Mucosa of rectum (tissue), 2 donors: Measurements from ENCODE around the gene SORCS3.

ENCODE experiments used
- H3K27ac ChIP-seq, 2 donors: one replicate each; pipeline ENCODE4 v1.7.0; 2013; ENCODE audit warnings: inconsistent platforms in 2 of 2, low read depth in 2 of 2, low read length in 2 of 2
- H3K27me3 ChIP-seq, 2 donors: one replicate each; pipeline ENCODE4 v1.7.0; 2013; ENCODE audit warnings: low read length in 2 of 2; ENCODE audit not compliant: control insufficient read depth in 2 of 2, insufficient read depth in 2 of 2
- H3K36me3 ChIP-seq, 2 donors: one replicate each; pipeline ENCODE4 v1.7.0; 2013; ENCODE audit warnings: low read length in 2 of 2; ENCODE audit not compliant: control insufficient read depth in 2 of 2, insufficient read depth in 2 of 2
- H3K4me1 ChIP-seq, 2 donors: one replicate each; pipeline ENCODE4 v1.7.0; 2013; ENCODE audit warnings: low read length in 2 of 2, mild to moderate bottlenecking in 1 of 2; ENCODE audit not compliant: control insufficient read depth in 2 of 2, insufficient read depth in 2 of 2
- H3K4me3 ChIP-seq, 2 donors: one replicate each; pipeline ENCODE4 v1.7.0; 2013; ENCODE audit warnings: low read length in 2 of 2
- H3K9ac ChIP-seq, 2 donors: one replicate each; pipeline ENCODE4 v1.7.0; 2013; ENCODE audit warnings: low read length in 2 of 2, low read depth in 1 of 2, mild to moderate bottlenecking in 1 of 2
- H3K9me3 ChIP-seq, 2 donors: one replicate each; pipeline ENCODE4 v1.7.0; 2013; ENCODE audit warnings: low read length in 2 of 2; ENCODE audit not compliant: control insufficient read depth in 2 of 2
- donor health status: healthy.
- donor health status: Normal muscosa, but diverticular disease.

Gene SORCS3

GRCh38 chr10:104873161-104873560 lies 232.1 kb downstream of the SORCS3 start:
- H3K4me3 ChIP-seq = no peak overlapping the region
- no peaks in the 10 kb centered on the region for H3K36me3 ChIP-seq
- H3K27ac ChIP-seq = no peak overlapping the region
- H3K4me1 ChIP-seq = no peaks in the 10 kb centered on the region
- H3K27me3 ChIP-seq = no peaks in the 10 kb centered on the region
- H3K9me3 ChIP-seq = no peaks in the 10 kb centered on the region
- H3K9ac ChIP-seq = no peak overlapping the region

- no peaks in the 10 kb centered on the region for H3K9me3 ChIP-seq
- H3K4me3 ChIP-seq = no peak overlapping the region
- no peak overlapping the region for H3K9ac ChIP-seq
- no peaks in the 10 kb centered on the region for H3K4me1 ChIP-seq
- H3K27me3 ChIP-seq = no peaks in the 10 kb centered on the region
- H3K27ac ChIP-seq = no peak overlapping the region
- no peaks in the 10 kb centered on the region for H3K36me3 ChIP-seq
These were observed 234.5 kb downstream of the SORCS3 start for GRCh38 chr10:104875561-104875960.

DNA sequence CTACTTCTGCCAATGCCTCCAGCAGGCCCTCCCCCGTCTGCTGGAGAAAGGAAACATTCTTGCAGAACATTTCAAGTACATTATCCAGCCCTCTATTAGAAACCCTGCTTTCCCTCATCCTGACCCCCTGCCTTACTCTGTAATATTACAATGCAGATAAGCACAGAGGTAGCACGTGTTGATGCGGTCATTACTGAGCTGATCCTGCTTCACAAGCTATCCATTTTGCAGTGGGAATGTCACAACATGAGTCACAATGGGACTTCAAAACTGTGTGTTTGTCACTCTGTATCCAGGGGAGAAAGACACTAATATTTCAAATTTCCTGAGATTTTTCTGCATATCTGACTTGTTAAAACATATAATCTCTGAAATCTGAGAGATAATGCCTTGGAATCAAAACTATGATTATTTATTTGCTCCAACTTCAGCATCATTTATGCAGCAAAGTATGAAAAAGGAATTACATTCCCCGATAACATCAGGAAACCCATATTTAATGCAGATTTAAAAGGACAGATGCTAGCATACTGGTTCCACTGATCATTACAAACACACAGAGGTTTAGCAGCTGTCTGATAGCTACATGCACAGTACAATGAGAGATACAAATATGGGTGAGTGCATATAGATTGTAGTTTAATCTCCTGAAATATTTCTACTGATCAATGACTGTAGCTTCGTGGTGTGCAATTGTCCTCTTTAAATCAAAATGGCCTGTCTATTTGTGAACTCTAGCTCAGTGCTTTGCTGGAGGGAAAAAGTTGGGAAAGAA lies 239.7 kb downstream of the SORCS3 start:
- H3K36me3 ChIP-seq = no peaks in the 10 kb centered on the region
- H3K27me3 ChIP-seq = no peaks in the 10 kb centered on the region
- H3K4me1 ChIP-seq = no peaks in the 10 kb centered on the region
- H3K9ac ChIP-seq = no peak overlapping the region
- H3K4me3 ChIP-seq = no peak overlapping the region
- H3K27ac ChIP-seq = no peak overlapping the region
- H3K9me3 ChIP-seq = no peaks in the 10 kb centered on the region

- H3K4me3 ChIP-seq = no peak overlapping the region
- H3K9ac ChIP-seq = no peak overlapping the region
- H3K36me3 ChIP-seq = no peaks in the 10 kb centered on the region
- H3K27ac ChIP-seq = no peak overlapping the region
- H3K27me3 ChIP-seq = no peaks in the 10 kb centered on the region
- no peaks in the 10 kb centered on the region for H3K4me1 ChIP-seq
- H3K9me3 ChIP-seq = no peaks in the 10 kb centered on the region
These were observed 240.7 kb downstream of the SORCS3 start for GRCh38 chr10:104881740-104882139.

GRCh38 chr10:104892879-104893617 lies 252.0 kb downstream of the SORCS3 start:
- Histone ChIP-seq H3K4me1 (no peaks in the 10 kb centered on the region), H3K4me3 (no peak overlapping the region), H3K27ac (no peak overlapping the region), H3K9ac (no peak overlapping the region), H3K27me3 (no peaks in the 10 kb centered on the region), H3K36me3 (no peaks in the 10 kb centered on the region), H3K9me3 (no peaks in the 10 kb centered on the region)

- Histone ChIP-seq H3K27me3 (no peaks in the 10 kb centered on the region), H3K9ac (no peak overlapping the region), H3K27ac (no peak overlapping the region), H3K36me3 (no peaks in the 10 kb centered on the region), H3K9me3 (no peaks in the 10 kb centered on the region), H3K4me3 (no peak overlapping the region), H3K4me1 (no peaks in the 10 kb centered on the region)
These were observed 252.6 kb downstream of the SORCS3 start for GRCh38 chr10:104893701-104894100.

- Histone ChIP-seq H3K36me3 (no peaks in the 10 kb centered on the region), H3K27me3 (no peaks in the 10 kb centered on the region), H3K9ac (no peak overlapping the region), H3K4me3 (no peak overlapping the region), H3K9me3 (no peaks in the 10 kb centered on the region), H3K4me1 (no peaks in the 10 kb centered on the region), H3K27ac (no peak overlapping the region)
These were observed 253.6 kb downstream of the SORCS3 start for GRCh38 chr10:104894681-104895080.

DNA sequence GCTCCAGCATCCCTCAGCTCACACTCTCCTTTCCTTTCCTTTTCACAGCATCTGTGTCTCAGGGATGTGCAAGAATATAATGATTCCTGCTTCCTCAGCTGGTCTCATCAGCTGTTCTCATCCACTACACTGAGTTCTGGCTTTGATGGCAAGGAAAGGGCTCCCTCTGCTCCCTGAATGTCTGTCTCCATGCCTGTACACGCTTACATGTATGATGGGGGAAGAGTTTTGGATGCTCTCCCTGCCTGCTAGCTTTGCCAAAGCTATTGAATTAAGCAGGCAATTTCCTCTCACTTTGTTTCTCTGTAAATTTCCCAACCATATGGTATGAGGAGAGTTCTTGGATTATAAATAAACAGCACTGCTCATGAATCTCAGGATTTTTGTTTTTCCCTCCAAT lies 254.5 kb downstream of the SORCS3 start:
- Histone ChIP-seq H3K4me3 (no peak overlapping the region), H3K9me3 (no peaks in the 10 kb centered on the region), H3K9ac (no peak overlapping the region), H3K4me1 (no peaks in the 10 kb centered on the region), H3K27ac (no peak overlapping the region), H3K36me3 (no peaks in the 10 kb centered on the region), H3K27me3 (no peaks in the 10 kb centered on the region)

GRCh38 chr10:104895981-104896380 lies 254.9 kb downstream of the SORCS3 start:
- no peaks in the 10 kb centered on the region for H3K27me3 ChIP-seq
- H3K4me1 ChIP-seq = no peaks in the 10 kb centered on the region
- H3K9ac ChIP-seq = no peak overlapping the region
- H3K27ac ChIP-seq = no peak overlapping the region
- no peaks in the 10 kb centered on the region for H3K9me3 ChIP-seq
- H3K4me3 ChIP-seq = no peak overlapping the region
- no peaks in the 10 kb centered on the region for H3K36me3 ChIP-seq

DNA sequence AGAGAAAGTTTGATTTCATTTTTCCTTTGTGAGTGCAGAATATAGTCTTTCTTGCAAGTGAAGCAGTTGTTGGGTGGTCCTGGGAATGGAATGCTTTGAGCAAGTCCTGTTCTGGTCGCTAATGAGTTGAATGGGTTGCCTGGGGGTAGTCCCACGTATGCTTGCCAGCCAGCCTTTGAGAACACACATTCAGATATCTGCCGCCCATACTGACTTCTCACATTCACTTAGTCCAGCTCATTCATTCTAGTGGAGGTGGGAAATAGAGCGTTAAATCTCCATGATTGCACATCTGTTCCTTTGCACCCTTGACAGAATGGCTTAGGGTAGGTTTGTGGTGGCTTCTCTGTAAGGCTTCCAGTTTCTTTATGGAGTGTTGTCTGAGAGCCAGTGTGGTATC lies 256.6 kb downstream of the SORCS3 start:
- no peaks in the 10 kb centered on the region for H3K27me3 ChIP-seq
- H3K36me3 ChIP-seq = no peaks in the 10 kb centered on the region
- H3K9ac ChIP-seq = no peak overlapping the region
- no peak overlapping the region for H3K4me3 ChIP-seq
- H3K4me1 ChIP-seq = no peaks in the 10 kb centered on the region
- no peak overlapping the region for H3K27ac ChIP-seq
- H3K9me3 ChIP-seq = no peaks in the 10 kb centered on the region
